H4 (cell line): Measurements from ENCODE around the gene HEBP1. TPM values are rescaled to one million over a fixed set of nuclear protein-coding genes. Genes with fewer than 3 reads are reported as not detected.

Source experiments
- DNase-seq: peaks from one replicate; pipeline ENCODE4 v3.0.0-alpha.2; 2015; ENCODE audit warnings: low spot score
- total RNA-seq: library from RNA; depleted of rRNA; stranded (reverse); fragments of >200 nt; shearing (Covaris generic); gene quantifications from 2 replicates; pipeline ENCODE4 v1.2.3, GENCODE V29; 2014

Gene HEBP1
- total RNA-seq, 1 experiment from 2014 or later, result 6.9 TPM

- DNase-seq, result no peak
Measured at GRCh38 chr12:12951504-12951903, 48.6 kb downstream of the HEBP1 start.

- DNase-seq, result no peak
Measured at GRCh38 chr12:12947902-12948301, 52.2 kb downstream of the HEBP1 start.

GRCh38 chr12:12946686-12947355 lies 53.2 kb downstream of the HEBP1 start:
- DNase-seq, result no peak

GRCh38 chr12:12945591-12945990 lies 54.5 kb downstream of the HEBP1 start:
- DNase-seq, result no peak

GRCh38 chr12:12943586-12944260 lies 56.3 kb downstream of the HEBP1 start:
- DNase-seq, result no peak

- no peak for DNase-seq
Measured at GRCh38 chr12:12941450-12942350, 58.4 kb downstream of the HEBP1 start.

GRCh38 chr12:12939888-12940287 lies 60.2 kb downstream of the HEBP1 start:
- DNase-seq, result no peak

- DNase-seq, result no peak
Measured at GRCh38 chr12:12938541-12938940, 61.5 kb downstream of the HEBP1 start.

- DNase-seq, result no peak
Measured at GRCh38 chr12:12936983-12937491, 63.0 kb downstream of the HEBP1 start.

GRCh38 chr12:12934556-12934955 lies 65.5 kb downstream of the HEBP1 start:
- no peak for DNase-seq

- no peak for DNase-seq
Measured at GRCh38 chr12:12933742-12934141, 66.3 kb downstream of the HEBP1 start.

GRCh38 chr12:12930633-12931219 lies 69.3 kb downstream of the HEBP1 start:
- no peak for DNase-seq

- DNase-seq, result no peak
Measured at GRCh38 chr12:12929696-12930095, 70.4 kb downstream of the HEBP1 start.

- no peak for DNase-seq
Measured at GRCh38 chr12:12927211-12928079, 72.6 kb downstream of the HEBP1 start.

- no peak for DNase-seq
Measured at GRCh38 chr12:12926571-12927071, 73.4 kb downstream of the HEBP1 start.

- DNase-seq, result no peak
Measured at GRCh38 chr12:12925388-12925787, 74.7 kb downstream of the HEBP1 start.
